ENCODE measurements around the gene UTP25. TPM values are rescaled to one million over a fixed set of nuclear protein-coding genes. Genes with fewer than 3 reads are reported as not detected.

UTP25 gene
- total RNA-seq, 1 experiment from 2014 or later = 12.7 TPM

- no TSS peak for BruUV-seq (replicated peaks)
- no peaks in the 10 kb centered on the region for H4K20me1 ChIP-seq (ENCODE audit: insufficient read depth)
- TF ChIP-seq ZNF274 (IDR thresholded peaks at IDR 0.05; ENCODE audit: low read depth, low read length) = no peak
- no peak for TF ChIP-seq ELF1 (IDR thresholded peaks at IDR 0.05; ENCODE audit: borderline replicate concordance, low read depth)
- TF ChIP-seq EZH2phosphoT487 (IDR thresholded peaks at IDR 0.05; ENCODE audit: borderline replicate concordance) = no peak
- TF ChIP-seq POLR2AphosphoS5 (IDR thresholded peaks at IDR 0.05; ENCODE audit: low read depth, low read length) = no peak
- TF ChIP-seq SRF (IDR thresholded peaks at IDR 0.05; ENCODE audit: low read depth) = no peak
- TF ChIP-seq CBX3 (IDR thresholded peaks at IDR 0.05; ENCODE audit: low read depth) = no peak
- no peak for TF ChIP-seq POLR2A (IDR thresholded peaks at IDR 0.05; ENCODE audit: borderline replicate concordance, extremely low read depth, insufficient read depth, insufficient read length)
- no peak for TF ChIP-seq ZFX (IDR thresholded peaks at IDR 0.05)
- TF ChIP-seq FOSL1 (IDR thresholded peaks at IDR 0.05; ENCODE audit: low read depth) = no peak
- intact Hi-C loops (cut with micrococcal nuclease) = no loop called here
- no peak overlapping the region for H3K4me3 ChIP-seq (replicated peaks in 1 of 2; ENCODE audit: low read depth in 1 of 2, low read length in 2 of 2)
- H3K36me3 ChIP-seq (ENCODE audit: control insufficient read depth in 1 of 2, insufficient read depth in 2 of 2, low read length in 2 of 2) = peaks cover 15 to 20% of the 10 kb centered on the region in 2 experiments; a peak in 3 of 4 replicates
- H3K9me2 ChIP-seq (ENCODE audit: insufficient read depth) = no peaks in the 10 kb centered on the region
- H3K4me2 ChIP-seq (ENCODE audit: low read length) = no peak overlapping the region
- RAD21 ChIA-PET (ENCODE audit: low non-redundant PET in 1 of 2, low total read pairs in 2 of 2, uncharacterized antibody in 2 of 2, unreplicated experiment in 2 of 2) = no interaction called here
- POLR2A ChIA-PET = no interaction called here
- no peak for DNase-seq (ENCODE audit: low read depth, low spot score)
- no peak overlapping the region for H3K9ac ChIP-seq (ENCODE audit: low read length)
- CTCF ChIA-PET = no interaction called here
- no peak overlapping the region for H3K27ac ChIP-seq (ENCODE audit: low read depth, low read length)
- no peaks in the 10 kb centered on the region for H3K27me3 ChIP-seq (ENCODE audit: insufficient read depth, low read length)
- peaks cover 6 to 26% of the 10 kb centered on the region in 2 experiments for H3K4me1 ChIP-seq (ENCODE audit: control insufficient read depth in 1 of 2, insufficient read depth in 2 of 2, low read length in 2 of 2)
- no peak for ATAC-seq
- no peaks in the 10 kb centered on the region for H3K9me3 ChIP-seq (ENCODE audit: control insufficient read depth in 1 of 2, insufficient read depth in 1 of 2, low read depth in 1 of 2, low read length in 2 of 2)
- H3K79me2 ChIP-seq (ENCODE audit: insufficient read depth, low read length) = peaks cover under 1% of the 10 kb centered on the region
- no peak overlapping the region for H2AFZ ChIP-seq (ENCODE audit: low read depth, low read length, poor library complexity, severe bottlenecking)
These were observed 38.5 kb upstream of the UTP25 start for GRCh38 chr1:209789245-209789644.

GRCh38 chr1:209790286-209791193, 37.2 kb upstream of the UTP25 start:
- H2AFZ ChIP-seq (ENCODE audit: low read depth, low read length, poor library complexity, severe bottlenecking) = no peak overlapping the region
- peaks cover 0 to 18% of the 10 kb centered on the region in 2 experiments; a peak in 1 of 4 replicates for H3K4me1 ChIP-seq (ENCODE audit: control insufficient read depth in 1 of 2, insufficient read depth in 2 of 2, low read length in 2 of 2)
- ChIA-PET RAD21 (ENCODE audit: low non-redundant PET in 1 of 2, low total read pairs in 2 of 2, uncharacterized antibody in 2 of 2, unreplicated experiment in 2 of 2) (no interaction called here), POLR2A (no interaction called here), CTCF (no interaction called here)
- BruUV-seq (replicated peaks) = no TSS peak
- peaks cover 25 to 27% of the 10 kb centered on the region in 2 experiments; a peak in 3 of 4 replicates for H3K36me3 ChIP-seq (ENCODE audit: control insufficient read depth in 1 of 2, insufficient read depth in 2 of 2, low read length in 2 of 2)
- H3K4me3 ChIP-seq (replicated peaks in 1 of 2; ENCODE audit: low read depth in 1 of 2, low read length in 2 of 2) = no peak overlapping the region
- DNase-seq (ENCODE audit: low read depth, low spot score) (no peak), ATAC-seq (no peak)
- intact Hi-C loops (cut with micrococcal nuclease) = no loop called here
- H3K27me3 ChIP-seq (ENCODE audit: insufficient read depth, low read length) = no peaks in the 10 kb centered on the region
- no peaks in the 10 kb centered on the region for H3K9me3 ChIP-seq (ENCODE audit: control insufficient read depth in 1 of 2, insufficient read depth in 1 of 2, low read depth in 1 of 2, low read length in 2 of 2)
- no peaks in the 10 kb centered on the region for H3K79me2 ChIP-seq (ENCODE audit: insufficient read depth, low read length)
- H3K9ac ChIP-seq (ENCODE audit: low read length) = no peak overlapping the region
- no peaks in the 10 kb centered on the region for H3K9me2 ChIP-seq (ENCODE audit: insufficient read depth)
- no peaks in the 10 kb centered on the region for H4K20me1 ChIP-seq (ENCODE audit: insufficient read depth)
- TF ChIP-seq REST (IDR thresholded peaks at IDR 0.05; ENCODE audit: low read depth) = no peak
- no peak for TF ChIP-seq POLR2AphosphoS5 (IDR thresholded peaks at IDR 0.05; ENCODE audit: low read depth, low read length)
- TF ChIP-seq JUND (IDR thresholded peaks at IDR 0.05) = no peak
- TF ChIP-seq YY1 (IDR thresholded peaks at IDR 0.05; ENCODE audit: extremely low read depth, insufficient replicate concordance, low read depth, low read length) = no peak
- TF ChIP-seq SIN3A (IDR thresholded peaks at IDR 0.05; ENCODE audit: low read depth) = no peak
- no peak for TF ChIP-seq SP1 (IDR thresholded peaks at IDR 0.05; ENCODE audit: low read depth)
- no peak for TF ChIP-seq CBX3 (IDR thresholded peaks at IDR 0.05; ENCODE audit: low read depth)
- TF ChIP-seq ZNF274 (IDR thresholded peaks at IDR 0.05; ENCODE audit: low read depth, low read length) = no peak
- no peak for TF ChIP-seq CEBPB (IDR thresholded peaks at IDR 0.05; ENCODE audit: low read depth)
- no peak for TF ChIP-seq POLR2A (IDR thresholded peaks at IDR 0.05; ENCODE audit: borderline replicate concordance, extremely low read depth, insufficient read depth, insufficient read length)
- no peak for TF ChIP-seq EGR1 (IDR thresholded peaks at IDR 0.05; ENCODE audit: low read depth)
- TF ChIP-seq RAD21 (IDR thresholded peaks at IDR 0.05; ENCODE audit: low read depth) = no peak
- no peak for TF ChIP-seq TCF7L2 (IDR thresholded peaks at IDR 0.05; ENCODE audit: borderline replicate concordance, extremely low read depth, insufficient read depth, insufficient read length)
- TF ChIP-seq FOSL1 (IDR thresholded peaks at IDR 0.05; ENCODE audit: low read depth) = no peak
- no peak overlapping the region for H3K27ac ChIP-seq (ENCODE audit: low read depth, low read length)
- 0 out of 2 replicates have a peak overlapping the region, but pooled peaks have one; percentile 4 for H3K4me2 ChIP-seq (ENCODE audit: low read length)
